ENCODE measurements around the gene BNIP2. TPM values are rescaled to one million over a fixed set of nuclear protein-coding genes. Genes with fewer than 3 reads are reported as not detected.

Gene BNIP2
- total and polyA plus RNA-seq, 2 donors (not counting 1 experiment from before 2014, with no cell fraction given): 82.9 to 93.2 TPM

- Histone ChIP-seq H3K4me3 (replicated peaks in 1 of 4; ENCODE audit: control extremely low read depth in 1 of 4, insufficient read depth in 1 of 4, low read depth in 3 of 4, low read length in 4 of 4) (no peak overlapping the region), H3K27ac (ENCODE audit: insufficient read depth, low read length) (no peak overlapping the region), H3K9me3 (ENCODE audit: control insufficient read depth, insufficient read depth, low read depth, low read length) (no peaks in the 10 kb centered on the region), H2AFZ (ENCODE audit: low read length) (no peak overlapping the region), H3K27me3 (ENCODE audit: control insufficient read depth, insufficient read depth, low read length) (peaks cover 5% of the 10 kb centered on the region), H3K36me3 (ENCODE audit: control insufficient read depth, insufficient read depth, low read length) (no peaks in the 10 kb centered on the region), H3K9ac (ENCODE audit: insufficient read depth, low read length) (no peak overlapping the region), H3K4me2 (ENCODE audit: extremely low read depth, insufficient read depth, low read length) (no peak overlapping the region), H3K79me2 (ENCODE audit: control insufficient read depth, insufficient read depth, low read length) (no peaks in the 10 kb centered on the region), H4K20me1 (ENCODE audit: control insufficient read depth, extremely low read depth, insufficient read depth, low read length) (no peaks in the 10 kb centered on the region), H3K4me1 (ENCODE audit: control insufficient read depth, extremely low read depth, insufficient read depth, low read length) (no peaks in the 10 kb centered on the region)
- DNase-seq (ENCODE audit: low read depth in 2 of 2): no peak
- TF ChIP-seq CTCF (conservative IDR thresholded peaks at IDR 0.05 in 1 of 2, IDR thresholded peaks at IDR 0.05 in 1 of 2; ENCODE audit: low read depth in 1 of 2, low read length in 2 of 2) (no peak), EZH2 (IDR thresholded peaks at IDR 0.05; ENCODE audit: low read length, missing control alignments) (no peak)
Observed at GRCh38 chr15:59722037-59722436, 32.9 kb upstream of the BNIP2 start.

- no peaks in the 10 kb centered on the region for H3K4me1 ChIP-seq (ENCODE audit: control insufficient read depth, extremely low read depth, insufficient read depth, low read length)
- H3K4me2 ChIP-seq (ENCODE audit: extremely low read depth, insufficient read depth, low read length): no peak overlapping the region
- H3K27me3 ChIP-seq (ENCODE audit: control insufficient read depth, insufficient read depth, low read length): peaks cover 2% of the 10 kb centered on the region
- DNase-seq (ENCODE audit: low read depth in 2 of 2): no peak
- no peak for TF ChIP-seq CTCF (conservative IDR thresholded peaks at IDR 0.05 in 1 of 2, IDR thresholded peaks at IDR 0.05 in 1 of 2; ENCODE audit: low read depth in 1 of 2, low read length in 2 of 2)
- H3K36me3 ChIP-seq (ENCODE audit: control insufficient read depth, insufficient read depth, low read length): no peaks in the 10 kb centered on the region
- H2AFZ ChIP-seq (ENCODE audit: low read length): no peak overlapping the region
- no peaks in the 10 kb centered on the region for H3K9me3 ChIP-seq (ENCODE audit: control insufficient read depth, insufficient read depth, low read depth, low read length)
- H3K4me3 ChIP-seq (replicated peaks in 1 of 4; ENCODE audit: control extremely low read depth in 1 of 4, insufficient read depth in 1 of 4, low read depth in 3 of 4, low read length in 4 of 4): no peak overlapping the region
- no peaks in the 10 kb centered on the region for H4K20me1 ChIP-seq (ENCODE audit: control insufficient read depth, extremely low read depth, insufficient read depth, low read length)
- H3K79me2 ChIP-seq (ENCODE audit: control insufficient read depth, insufficient read depth, low read length): no peaks in the 10 kb centered on the region
- H3K9ac ChIP-seq (ENCODE audit: insufficient read depth, low read length): no peak overlapping the region
- H3K27ac ChIP-seq (ENCODE audit: insufficient read depth, low read length): no peak overlapping the region
Observed at GRCh38 chr15:59721411-59721810, 32.3 kb upstream of the BNIP2 start.

GRCh38 chr15:59713177-59713576 lies 24.1 kb upstream of the BNIP2 start:
- TF ChIP-seq CTCF (conservative IDR thresholded peaks at IDR 0.05 in 1 of 2, IDR thresholded peaks at IDR 0.05 in 1 of 2; ENCODE audit: low read depth in 1 of 2, low read length in 2 of 2): no peak
- TF ChIP-seq EZH2 (IDR thresholded peaks at IDR 0.05; ENCODE audit: low read length, missing control alignments): no peak
- Histone ChIP-seq H3K79me2 (ENCODE audit: control insufficient read depth, insufficient read depth, low read length) (no peaks in the 10 kb centered on the region), H3K4me3 (replicated peaks in 1 of 4; ENCODE audit: control extremely low read depth in 1 of 4, insufficient read depth in 1 of 4, low read depth in 3 of 4, low read length in 4 of 4) (no peak overlapping the region), H2AFZ (ENCODE audit: low read length) (no peak overlapping the region), H3K4me2 (ENCODE audit: extremely low read depth, insufficient read depth, low read length) (no peak overlapping the region), H4K20me1 (ENCODE audit: control insufficient read depth, extremely low read depth, insufficient read depth, low read length) (no peaks in the 10 kb centered on the region), H3K9ac (ENCODE audit: insufficient read depth, low read length) (no peak overlapping the region), H3K4me1 (ENCODE audit: control insufficient read depth, extremely low read depth, insufficient read depth, low read length) (no peaks in the 10 kb centered on the region), H3K9me3 (ENCODE audit: control insufficient read depth, insufficient read depth, low read depth, low read length) (no peaks in the 10 kb centered on the region), H3K36me3 (ENCODE audit: control insufficient read depth, insufficient read depth, low read length) (no peaks in the 10 kb centered on the region), H3K27me3 (ENCODE audit: control insufficient read depth, insufficient read depth, low read length) (no peaks in the 10 kb centered on the region), H3K27ac (ENCODE audit: insufficient read depth, low read length) (no peak overlapping the region)
- no peak for DNase-seq (ENCODE audit: low read depth in 2 of 2)
